Activated gamma-delta T cell (primary cell): ENCODE data around the gene CABS1.

Experiments used
- DNase-seq: peaks from one replicate; lab custom pipeline; 2025; lab: John Stamatoyannopoulos, UW
- total RNA-seq, 2 donors: gene quantifications; one replicate each; lab custom pipeline; 2026; lab: John Stamatoyannopoulos, UW

Gene CABS1
- 0 reads per million in 2 donors for total RNA-seq

DNA sequence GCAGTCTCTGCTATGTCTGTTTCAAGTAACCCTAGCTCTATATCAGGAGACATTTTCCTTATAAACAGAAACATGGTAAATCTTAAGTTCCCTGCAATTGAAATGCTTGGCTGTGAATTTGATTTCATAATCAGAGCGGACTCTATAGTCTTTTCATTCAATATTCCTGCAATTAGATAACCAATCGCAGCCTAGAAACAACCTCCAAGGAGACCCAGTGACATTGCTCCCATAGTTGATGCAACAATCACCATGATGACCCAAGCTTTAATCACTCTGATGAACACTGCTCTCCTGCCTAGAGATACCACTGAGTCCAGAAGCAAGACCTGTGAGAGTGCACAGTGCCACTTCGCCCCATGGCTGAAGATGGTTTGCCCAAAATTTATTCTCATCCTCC is at the start of gene CABS1:
TSS of gene CABS1 (plus strand) at position 301 of the 400 bp plus-strand sequence. CDS start at position 360, 59 bp downstream.
- DNase-seq: no peak

DNA sequence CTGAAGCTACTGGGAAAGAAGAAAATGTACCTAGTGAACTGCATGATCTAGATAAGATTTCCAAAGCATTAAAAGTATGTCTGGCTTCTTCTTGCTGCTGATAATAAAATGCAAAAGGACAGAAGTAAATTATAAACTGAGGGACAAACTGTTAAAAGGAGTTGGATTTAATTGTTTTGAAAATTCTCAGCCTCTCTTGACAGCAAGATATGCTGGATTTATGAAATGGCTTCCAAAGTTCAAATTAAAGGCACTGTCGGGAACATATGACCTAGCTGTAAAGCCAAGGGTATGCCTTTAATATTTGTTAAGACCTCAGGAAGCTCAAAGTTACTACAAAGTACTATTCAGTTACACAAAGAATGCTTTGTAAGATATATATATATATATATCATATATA is 46.1 kb upstream of the CABS1 start:
- DNase-seq: no peak

DNA sequence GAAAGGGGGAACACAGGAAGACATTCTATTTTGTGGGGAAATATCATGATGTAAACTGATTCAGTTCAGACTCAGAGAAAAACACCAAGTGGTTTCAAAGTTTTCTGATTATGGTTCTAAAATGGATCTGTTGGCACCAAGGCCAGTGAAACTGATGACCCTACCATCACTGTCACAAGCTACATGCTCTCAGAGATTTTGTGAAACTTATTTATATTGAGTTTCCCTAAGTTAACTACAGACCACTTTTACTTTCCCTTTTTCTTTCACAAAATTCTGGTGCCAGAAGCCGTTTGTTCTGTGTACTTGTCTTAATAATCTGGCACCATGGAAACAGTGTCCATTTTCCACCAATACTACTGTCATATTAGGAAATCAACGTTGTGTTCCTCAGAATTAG is 43.4 kb upstream of the CABS1 start:
- no peak for DNase-seq

DNA sequence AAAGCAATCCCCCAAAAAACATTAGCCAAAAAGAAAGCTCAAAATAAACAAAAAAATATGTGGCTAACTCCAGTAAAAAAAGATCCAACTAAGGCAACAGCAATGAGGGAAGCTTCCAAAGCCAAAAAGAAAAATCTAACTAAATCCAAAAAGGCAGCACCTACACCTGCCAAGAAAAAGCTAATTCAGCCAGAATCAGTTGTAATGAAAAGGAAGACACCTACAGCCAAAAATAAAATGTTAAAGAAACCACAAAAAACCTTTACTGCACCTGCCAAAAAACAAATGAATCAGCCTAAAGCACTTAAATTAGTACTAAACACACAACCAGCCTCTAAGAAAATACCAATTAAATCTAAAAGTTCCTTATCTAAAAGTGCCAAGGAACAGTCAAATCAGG is 37.2 kb upstream of the CABS1 start:
- no peak for DNase-seq

DNA sequence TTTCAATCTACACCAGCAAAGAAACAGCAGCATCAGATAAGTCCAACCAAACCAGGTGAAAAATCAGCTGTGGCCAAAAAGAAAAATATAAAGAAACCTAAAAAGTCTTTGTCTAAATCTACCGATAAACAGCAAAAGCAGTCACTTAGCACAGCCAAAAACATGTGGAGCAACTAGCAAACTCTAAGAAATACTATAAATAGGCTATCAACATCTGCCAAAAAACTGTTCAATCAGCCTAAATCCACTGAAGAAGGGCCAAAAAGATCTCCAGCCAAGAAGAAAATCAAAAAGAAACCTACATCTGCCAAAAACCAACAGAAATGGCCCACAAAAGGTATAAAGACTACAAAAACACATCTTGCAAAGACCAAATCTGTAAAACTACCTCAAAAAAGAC is 36.7 kb upstream of the CABS1 start:
- no peak for DNase-seq

DNA sequence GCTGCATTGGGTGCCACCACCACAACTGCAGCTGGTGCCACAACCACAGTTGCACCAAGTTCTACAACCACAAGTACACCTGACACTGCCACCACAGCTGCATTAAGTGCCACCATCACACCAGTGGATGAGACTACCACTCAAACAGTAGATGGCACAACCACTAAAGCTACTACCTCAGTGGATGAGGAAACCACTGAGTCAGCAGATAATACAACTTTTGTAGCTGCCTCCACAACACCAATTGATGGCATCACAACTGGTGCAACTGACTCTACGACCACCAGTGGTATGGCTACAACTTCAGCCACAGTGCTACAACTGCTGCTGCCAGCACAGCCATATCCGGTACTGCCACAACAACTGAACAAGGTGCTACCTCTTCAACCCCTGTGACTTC is 35.1 kb upstream of the CABS1 start:
- no peak for DNase-seq

DNA sequence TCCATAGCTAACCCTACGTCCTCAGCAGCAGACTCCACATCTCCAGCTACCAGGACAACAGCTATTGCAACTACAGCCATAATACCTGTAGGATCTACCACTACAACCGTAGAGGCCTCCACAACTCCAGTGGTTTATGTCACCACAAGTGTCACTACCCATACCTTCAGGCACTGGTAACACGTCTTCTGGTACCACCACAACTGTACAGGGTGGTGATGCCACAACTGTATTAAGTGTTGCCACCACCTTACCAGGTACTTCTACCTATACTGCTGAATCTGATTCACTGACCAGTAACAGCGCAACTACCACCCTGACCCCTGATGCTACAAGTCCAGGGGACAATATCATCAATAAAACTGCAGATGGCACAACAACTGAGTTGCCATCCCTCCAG is 34.6 kb upstream of the CABS1 start:
- no peak for DNase-seq

DNA sequence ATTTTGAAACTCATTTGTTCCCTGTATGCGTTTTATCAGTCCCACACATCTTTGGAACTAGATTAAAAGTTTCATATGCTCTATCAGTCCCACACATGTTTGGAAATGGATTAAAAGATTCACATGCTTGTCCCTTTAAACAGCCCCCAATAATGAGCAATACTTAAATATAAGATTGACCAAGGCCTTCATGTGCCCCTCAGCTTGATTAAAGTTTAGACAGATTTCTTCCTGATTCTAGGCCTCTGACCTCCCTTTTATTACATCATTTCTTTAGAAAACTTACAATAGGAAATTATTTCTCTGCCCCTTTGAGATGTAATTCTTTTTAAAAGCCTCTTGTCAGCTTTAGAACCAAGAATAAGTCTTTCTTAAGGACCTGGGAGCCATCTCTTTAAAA is 31.7 kb upstream of the CABS1 start:
- DNase-seq: no peak

DNA sequence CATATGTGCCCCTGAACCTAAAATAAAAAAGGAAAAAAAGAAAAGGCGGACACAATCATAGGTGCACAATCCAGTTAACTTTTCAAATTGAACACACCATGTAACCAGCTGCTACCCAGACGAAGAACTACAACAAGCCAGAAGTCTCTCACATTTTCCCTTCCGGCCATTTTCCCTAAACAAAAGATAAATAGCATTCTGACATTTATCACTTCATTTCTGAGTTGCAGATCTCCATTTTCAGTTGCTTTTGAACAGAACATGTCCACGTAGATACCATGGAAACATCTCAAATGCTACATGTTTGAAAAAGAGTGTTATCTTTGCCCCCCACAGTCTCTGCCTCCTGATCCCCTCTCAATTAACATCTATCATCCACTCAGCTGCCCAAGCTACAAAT is 29.2 kb upstream of the CABS1 start:
- DNase-seq: no peak

DNA sequence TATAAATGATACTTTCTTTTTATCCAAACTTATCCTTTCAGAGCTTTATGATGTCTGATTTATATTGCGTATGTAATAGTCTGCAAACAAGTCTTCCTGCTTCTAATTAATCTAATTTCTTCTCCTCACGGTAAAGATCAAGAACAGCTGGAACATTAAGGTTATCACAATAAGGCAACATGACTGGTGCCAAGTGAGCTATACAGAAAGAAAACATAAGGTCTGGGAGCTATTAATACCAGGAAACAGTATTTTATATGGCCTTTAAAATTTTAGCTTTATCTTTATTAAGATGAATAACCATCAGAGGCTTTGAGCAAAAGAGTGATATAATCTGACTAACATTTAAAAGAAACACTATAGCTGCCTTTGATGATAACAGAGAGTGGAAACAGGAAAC is 28.7 kb upstream of the CABS1 start:
- DNase-seq: no peak

DNA sequence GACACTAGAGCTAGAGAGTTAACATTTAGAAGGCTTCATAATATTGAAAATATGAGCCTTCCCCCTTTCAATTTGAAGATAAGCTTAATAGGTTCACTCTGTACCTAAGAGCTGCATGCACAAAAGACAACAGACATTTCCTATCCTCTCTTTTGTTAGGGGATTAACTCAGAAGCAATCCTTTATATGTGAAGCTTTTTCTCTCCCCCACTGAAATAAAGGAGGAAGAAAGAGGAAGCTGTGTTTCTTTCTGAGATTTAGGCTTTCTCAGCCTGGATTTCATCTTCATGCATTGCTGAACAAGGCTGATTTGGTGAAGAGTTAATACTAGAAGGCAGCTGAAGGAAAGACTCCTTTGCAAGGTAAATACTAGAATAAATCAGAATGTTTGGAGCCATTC is 21.0 kb upstream of the CABS1 start:
- no peak for DNase-seq

DNA sequence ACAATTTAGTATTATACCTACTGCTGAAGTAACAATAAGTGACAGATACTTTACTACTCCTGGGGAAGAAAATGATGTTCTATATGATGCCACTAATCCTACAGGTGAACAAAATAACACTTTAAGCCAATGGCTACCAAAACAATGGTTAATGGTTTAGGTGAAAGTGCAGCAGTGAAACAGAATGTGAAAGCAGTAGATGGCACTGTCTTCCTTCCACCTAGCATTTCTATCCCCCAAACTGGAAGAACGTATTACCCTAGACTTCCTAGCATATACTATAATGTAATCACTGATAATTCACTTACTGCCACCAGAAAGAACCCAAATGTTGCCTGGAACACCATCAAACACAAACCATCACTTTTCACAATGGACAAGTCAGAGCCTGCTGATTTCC is 18.9 kb upstream of the CABS1 start:
- DNase-seq: no peak

DNA sequence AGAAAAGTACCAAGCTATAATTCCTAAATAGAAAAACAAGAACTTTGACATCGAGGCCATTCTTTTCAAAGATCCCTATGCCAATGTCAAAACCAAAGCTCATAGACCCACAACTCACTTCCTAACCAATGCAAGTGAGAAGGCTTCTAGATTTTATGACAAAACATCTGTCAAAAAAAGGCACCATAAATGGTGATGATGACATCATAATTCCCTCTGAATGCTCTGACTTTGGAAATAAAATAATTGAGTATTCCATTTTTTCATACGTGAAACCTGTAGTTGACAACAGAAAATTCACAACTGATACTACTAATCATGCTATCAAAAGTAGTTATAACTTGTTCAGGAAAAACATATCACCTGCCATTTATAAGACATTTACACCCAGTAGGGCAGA is 8.7 kb upstream of the CABS1 start:
- DNase-seq: no peak

DNA sequence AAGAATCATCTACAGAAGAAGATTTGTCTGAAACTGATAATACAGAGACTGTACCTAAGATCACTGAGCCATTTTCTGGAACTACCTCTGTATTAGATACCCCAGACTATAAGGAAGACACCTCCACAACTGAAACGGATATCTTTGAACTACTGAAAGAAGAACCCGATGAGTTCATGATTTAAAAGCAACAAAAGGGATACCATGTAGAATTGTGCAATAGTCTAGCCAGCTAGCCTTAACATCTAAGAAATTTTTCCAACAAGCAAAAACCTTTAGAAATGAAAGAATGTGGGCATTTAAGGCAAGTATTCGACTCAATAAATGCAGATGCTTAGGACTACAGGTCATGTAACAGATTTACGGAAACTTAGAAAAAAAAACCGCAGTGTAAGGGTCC is 1.3 kb downstream of the CABS1 start:
- DNase-seq: no peak

DNA sequence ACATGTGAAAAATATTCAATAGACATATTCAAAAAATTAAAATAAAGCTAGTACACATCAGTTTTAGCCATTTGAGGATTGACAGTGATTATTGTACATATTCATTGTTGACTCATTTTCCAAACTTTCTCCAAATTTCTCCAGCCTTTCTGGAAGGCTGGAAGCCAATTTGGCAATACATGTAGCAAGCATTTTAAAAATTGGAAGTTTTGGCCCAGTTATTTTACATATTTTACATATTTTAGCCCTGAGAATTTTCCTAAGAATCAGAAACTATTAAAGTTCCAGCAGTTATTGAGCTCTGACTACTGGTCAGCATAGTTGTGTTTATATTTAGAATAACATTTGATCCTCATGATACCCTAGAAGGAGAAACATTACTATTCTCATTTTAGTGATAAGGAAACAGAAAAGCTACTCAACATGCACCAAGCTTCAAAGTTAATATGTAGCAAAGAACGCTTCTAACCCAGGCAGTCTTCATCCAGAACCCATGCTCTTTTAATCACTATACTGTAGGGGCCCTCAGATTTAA is 3.2 kb downstream of the CABS1 start:
- DNase-seq: no peak

DNA sequence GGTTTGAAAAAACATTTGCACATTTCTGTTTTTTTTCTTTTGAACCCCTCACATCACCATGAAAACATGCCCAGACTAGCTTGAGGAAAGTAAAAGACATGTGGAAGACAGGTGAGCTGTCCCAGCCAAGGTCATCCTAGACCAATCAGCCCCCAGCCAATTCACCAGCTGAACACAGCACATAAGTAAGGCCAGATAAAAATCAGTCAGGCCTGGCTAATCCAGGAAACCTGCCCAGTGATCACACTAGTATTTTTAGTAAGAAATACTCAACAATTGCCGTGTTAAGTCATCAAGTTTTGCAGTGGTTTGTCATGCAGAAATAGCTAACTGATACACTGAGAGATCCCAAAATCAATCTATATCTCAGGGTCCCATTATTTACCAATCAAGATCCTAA is 21.4 kb downstream of the CABS1 start:
- DNase-seq: no peak

DNA sequence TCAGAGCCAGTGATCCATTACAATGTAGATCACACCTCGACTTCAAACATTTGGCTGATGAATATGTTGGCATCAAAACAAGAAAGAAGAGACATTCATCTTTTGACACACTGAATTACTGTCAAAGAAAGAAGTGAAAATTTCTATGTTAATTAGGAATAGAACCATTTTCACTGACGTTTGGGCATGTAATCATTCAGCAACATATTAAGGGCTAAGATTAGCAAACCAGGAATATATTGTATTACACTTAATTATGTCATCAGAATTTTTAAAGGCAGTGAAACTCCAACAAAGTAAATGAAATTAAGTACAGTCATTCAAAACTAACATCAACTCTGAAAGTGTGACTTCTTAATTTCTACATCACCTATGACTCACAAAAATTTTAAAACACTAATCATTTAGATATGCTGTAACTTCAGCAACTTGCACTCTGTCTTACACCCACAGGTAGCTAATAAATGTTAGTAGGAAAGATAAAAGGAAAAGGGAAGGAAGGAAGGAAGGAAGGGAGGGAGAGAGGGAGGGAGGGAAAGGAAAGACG is 24.4 kb downstream of the CABS1 start:
- DNase-seq: no peak

DNA sequence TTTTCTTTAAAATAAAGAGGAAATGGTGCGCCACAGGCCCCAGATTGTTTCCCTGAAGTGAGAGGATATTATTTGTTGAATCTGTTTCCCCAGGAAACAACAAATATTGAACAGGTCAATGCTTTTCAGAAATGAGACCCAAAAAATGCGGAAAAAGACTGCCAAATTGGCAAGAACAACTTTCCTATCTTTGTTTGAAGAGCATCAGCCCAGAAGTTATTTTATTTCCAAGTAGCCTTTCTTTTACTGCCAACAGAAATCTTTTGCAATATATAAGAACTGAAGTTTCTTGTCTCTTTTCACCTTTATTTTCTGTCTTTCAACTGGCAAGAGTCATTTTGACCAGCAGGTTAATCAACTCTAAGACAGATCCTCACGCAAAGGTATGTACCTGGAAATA is 25.7 kb downstream of the CABS1 start, which contains the start of gene SMR3A:
TSS of gene SMR3A (plus strand) at position 301 of the 400 bp plus-strand sequence. CDS start 1,356 bp downstream, outside the sequence.
- no peak for DNase-seq

DNA sequence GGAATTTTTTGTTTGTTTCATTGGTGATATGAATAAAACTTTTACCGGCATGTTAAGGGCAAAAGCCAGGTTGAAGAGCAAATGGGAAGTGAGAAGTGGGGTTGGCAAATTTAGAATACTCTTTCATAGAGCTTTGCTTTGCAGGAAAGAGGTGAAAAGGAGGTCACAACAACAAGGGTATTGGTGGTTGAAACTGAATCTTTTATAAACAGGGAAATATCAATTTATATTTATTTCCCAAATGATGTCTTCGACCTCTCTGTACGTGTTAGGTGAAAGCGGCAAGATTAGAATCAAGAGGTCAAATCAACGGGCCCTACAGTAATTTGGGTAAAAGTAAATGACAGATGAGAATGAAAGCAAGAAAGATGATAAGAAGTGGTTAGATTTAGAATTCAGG is 29.2 kb downstream of the CABS1 start:
- DNase-seq: no peak

DNA sequence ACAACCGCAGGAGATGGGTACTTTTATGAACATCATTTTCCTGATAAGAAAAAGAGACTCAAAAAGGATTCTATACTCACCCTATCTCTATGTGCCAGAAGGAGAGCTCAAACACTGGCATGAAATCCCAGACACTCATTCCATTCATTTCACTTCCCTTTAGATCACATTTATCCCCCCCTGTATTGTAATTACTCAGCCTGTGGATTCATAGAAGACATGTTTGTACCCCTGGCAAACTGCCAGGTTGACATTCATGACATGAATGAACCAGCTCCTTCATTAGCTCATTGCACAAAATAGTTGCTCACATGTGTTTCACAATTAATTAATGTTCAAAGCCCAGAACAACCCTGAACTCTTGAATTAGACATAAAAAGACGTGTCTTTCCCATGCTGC is 30.7 kb downstream of the CABS1 start:
- DNase-seq: no peak

DNA sequence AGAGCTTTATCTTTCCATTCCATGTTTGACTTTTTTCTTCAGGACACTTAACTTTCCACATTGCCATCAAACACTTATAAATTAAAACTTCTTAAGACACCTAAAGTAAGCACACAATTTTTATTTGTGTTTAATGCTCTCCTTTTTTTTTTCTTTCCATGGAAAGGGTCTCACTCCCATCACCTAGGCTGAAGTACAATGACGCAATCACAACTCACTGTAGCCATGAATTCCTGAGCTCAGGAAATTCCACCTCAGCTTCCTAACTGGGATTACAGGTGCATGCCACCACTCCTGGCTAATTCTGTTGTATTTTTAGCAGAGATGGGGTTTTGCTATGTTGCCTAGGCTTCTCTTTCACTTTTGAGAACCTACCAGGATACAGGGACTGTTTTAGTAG is 33.0 kb downstream of the CABS1 start:
- no peak for DNase-seq

DNA sequence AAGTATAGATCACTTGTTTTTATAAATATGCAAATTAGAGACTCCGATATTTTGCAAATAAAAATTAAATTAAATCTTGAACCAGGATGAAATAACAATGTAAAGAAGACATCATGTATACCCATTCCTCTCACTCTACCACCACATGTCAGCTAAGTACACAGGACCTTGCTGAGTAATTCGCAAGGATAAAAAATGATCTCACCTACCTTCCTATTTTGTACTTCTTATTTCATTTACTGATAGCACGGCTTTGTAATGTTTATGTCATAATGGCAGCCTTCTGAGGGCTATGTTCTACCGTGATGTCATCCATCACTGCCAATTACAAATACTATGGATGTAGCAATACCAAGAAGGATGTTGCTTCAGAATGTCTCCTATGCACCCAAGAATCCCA is 37.2 kb downstream of the CABS1 start:
- no peak for DNase-seq

DNA sequence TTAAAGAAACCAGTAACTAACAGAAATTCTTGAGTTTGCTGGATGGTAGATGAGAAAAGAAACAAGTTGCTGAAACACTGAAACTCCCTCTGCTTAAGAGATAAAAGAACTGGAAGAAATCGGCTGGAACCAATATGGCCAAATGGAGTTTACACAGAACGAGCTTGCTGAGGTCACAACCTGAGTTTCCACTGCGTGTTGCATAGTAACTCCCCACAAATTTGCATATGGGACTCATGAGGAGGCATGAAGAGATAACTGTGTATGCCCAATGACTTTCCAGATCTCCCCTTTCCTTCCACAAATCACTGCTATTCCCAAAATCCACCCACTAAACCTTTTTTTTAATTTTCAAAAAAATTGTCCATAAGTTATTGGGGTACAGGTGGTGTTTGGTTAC is 38.0 kb downstream of the CABS1 start:
- no peak for DNase-seq

DNA sequence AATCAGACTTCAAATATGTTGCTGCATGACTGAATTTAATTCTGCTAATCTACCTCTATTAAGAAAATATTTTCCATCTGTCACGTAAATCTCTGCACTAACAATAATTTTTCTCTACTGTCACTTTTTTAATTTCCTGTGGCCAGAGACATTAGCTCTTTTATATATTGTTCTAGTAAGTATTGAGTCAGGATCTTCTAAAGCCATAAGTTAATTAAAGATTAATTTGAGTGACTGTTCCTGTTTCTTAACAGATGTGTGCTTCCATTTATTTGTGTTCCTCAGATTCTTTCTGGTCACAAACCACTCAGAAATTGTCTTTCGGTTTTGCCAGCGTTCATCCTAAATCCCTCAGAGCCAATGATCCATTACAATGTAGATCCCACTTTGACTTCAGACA is 45.8 kb downstream of the CABS1 start:
- no peak for DNase-seq
